Transverse colon (tissue), 4 donors: Measurements from ENCODE around the gene SCLY.

Experiments
- POLR2A ChIP-seq: fragments of 450-650 bp; IDR thresholded peaks from one replicate; pipeline ENCODE4 v1.6.1; 2016; ENCODE audit warnings: antibody characterized with exemption, mild to moderate bottlenecking, moderate library complexity
- POLR2AphosphoS5 ChIP-seq, 3 donors: sonication (generic); formaldehyde crosslinking; IDR thresholded peaks; one replicate each; pipeline ENCODE4 v1.6.1; 2016; ENCODE audit warnings: antibody characterized with exemption in 3 of 3
- TF ChIP-seq, protein P1 (sequence below), 5 experiments: fragments of 200-600 bp in 3 of 5; fragments of 450-650 bp in 2 of 5; sonication (generic) in 3 of 5; IDR thresholded peaks; 1 replicate in 2 of 5; 2 replicates in 3 of 5; pipeline ENCODE4 v1.5.1; 2016 to 2017; ENCODE audit warnings: antibody characterized with exemption in 5 of 5, inconsistent platforms in 3 of 5, mild to moderate bottlenecking in 2 of 5, moderate library complexity in 1 of 5

DNA sequence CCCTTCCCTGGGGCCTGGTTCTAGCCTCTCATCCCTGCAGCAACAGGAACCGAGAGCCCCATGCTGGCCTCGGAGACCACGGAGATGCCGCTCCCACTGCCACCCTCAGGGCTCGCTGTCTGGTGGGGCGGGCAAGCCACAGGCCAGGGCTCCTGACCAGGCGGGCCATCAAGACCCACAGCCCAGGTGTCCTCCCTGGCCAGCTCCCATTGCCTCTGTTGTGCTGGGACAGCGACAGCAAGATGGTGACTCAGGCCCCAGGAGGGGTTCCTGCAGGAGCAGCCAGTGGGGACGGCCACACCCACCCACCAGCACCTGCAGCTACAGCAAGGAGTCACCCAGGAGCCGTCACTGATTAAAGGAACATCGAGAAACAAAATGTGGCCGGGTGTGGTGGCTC lies 85.0 kb downstream of the SCLY start:
- no peak for TF ChIP-seq POLR2A
- TF ChIP-seq, protein P1, sequence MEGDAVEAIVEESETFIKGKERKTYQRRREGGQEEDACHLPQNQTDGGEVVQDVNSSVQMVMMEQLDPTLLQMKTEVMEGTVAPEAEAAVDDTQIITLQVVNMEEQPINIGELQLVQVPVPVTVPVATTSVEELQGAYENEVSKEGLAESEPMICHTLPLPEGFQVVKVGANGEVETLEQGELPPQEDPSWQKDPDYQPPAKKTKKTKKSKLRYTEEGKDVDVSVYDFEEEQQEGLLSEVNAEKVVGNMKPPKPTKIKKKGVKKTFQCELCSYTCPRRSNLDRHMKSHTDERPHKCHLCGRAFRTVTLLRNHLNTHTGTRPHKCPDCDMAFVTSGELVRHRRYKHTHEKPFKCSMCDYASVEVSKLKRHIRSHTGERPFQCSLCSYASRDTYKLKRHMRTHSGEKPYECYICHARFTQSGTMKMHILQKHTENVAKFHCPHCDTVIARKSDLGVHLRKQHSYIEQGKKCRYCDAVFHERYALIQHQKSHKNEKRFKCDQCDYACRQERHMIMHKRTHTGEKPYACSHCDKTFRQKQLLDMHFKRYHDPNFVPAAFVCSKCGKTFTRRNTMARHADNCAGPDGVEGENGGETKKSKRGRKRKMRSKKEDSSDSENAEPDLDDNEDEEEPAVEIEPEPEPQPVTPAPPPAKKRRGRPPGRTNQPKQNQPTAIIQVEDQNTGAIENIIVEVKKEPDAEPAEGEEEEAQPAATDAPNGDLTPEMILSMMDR (IDR thresholded peaks at IDR 0.05), result no peak
- TF ChIP-seq POLR2AphosphoS5 (IDR thresholded peaks at IDR 0.05), result no peak
